Adipocyte (in vitro differentiated cells): Measurements from ENCODE around the gene MEF2C.

ENCODE experiments used
- DNase-seq: peaks from one replicate; pipeline ENCODE4 v3.0.0-alpha.2; 2015; ENCODE audit warnings: low read depth
- H3K27me3 ChIP-seq: replicated peaks from 2 replicates; pipeline ENCODE4 v1.7.0; 2013; ENCODE audit warnings: mild to moderate bottlenecking, low read length, moderate library complexity; ENCODE audit not compliant: control insufficient read depth, insufficient read depth
- H3K36me3 ChIP-seq: 2 replicates; pipeline ENCODE4 v1.7.0; 2013; ENCODE audit warnings: low read length, mild to moderate bottlenecking, moderate library complexity; ENCODE audit not compliant: control insufficient read depth, insufficient read depth, severe bottlenecking
- H3K4me1 ChIP-seq: 2 replicates; pipeline ENCODE4 v1.7.0; 2013; ENCODE audit warnings: mild to moderate bottlenecking, low read length, moderate library complexity; ENCODE audit not compliant: control insufficient read depth, insufficient read depth
- H3K4me3 ChIP-seq: 2 replicates; pipeline ENCODE4 v1.7.0; 2013; ENCODE audit warnings: mild to moderate bottlenecking, low read length, moderate library complexity
- H3K9ac ChIP-seq: 2 replicates; pipeline ENCODE4 v1.7.0; 2013; ENCODE audit warnings: mild to moderate bottlenecking, low read length, moderate library complexity
- H3K9me3 ChIP-seq: 2 replicates; pipeline ENCODE4 v1.7.0; 2013; ENCODE audit warnings: mild to moderate bottlenecking, low read length, moderate library complexity; ENCODE audit not compliant: control insufficient read depth

Gene MEF2C

DNA sequence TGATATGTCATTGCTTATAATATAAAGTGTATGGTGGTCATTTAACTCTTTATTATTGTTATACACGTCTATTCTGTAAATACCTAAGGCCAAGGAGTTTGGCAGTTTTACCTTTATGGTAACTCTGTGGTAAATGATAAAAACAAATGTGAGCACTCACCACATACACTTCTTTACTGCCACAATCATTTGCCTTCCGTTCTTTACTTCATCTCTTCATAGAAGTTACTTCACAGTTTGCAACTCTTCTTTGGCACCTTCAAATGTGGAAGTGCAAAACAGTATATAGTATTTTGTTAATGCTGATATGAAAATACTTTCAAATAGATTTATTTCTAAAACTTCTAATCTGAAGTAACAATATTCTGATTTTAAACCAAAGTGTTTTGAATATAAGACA is 4.4 kb upstream of the MEF2C start:
- Histone ChIP-seq H3K27me3 (no peaks in the 10 kb centered on the region), H3K9me3 (no peaks in the 10 kb centered on the region), H3K4me3 (no peak overlapping the region), H3K9ac (no peak overlapping the region), H3K36me3 (no peaks in the 10 kb centered on the region), H3K4me1 (peaks cover 8% of the 10 kb centered on the region)
- no peak for DNase-seq

DNA sequence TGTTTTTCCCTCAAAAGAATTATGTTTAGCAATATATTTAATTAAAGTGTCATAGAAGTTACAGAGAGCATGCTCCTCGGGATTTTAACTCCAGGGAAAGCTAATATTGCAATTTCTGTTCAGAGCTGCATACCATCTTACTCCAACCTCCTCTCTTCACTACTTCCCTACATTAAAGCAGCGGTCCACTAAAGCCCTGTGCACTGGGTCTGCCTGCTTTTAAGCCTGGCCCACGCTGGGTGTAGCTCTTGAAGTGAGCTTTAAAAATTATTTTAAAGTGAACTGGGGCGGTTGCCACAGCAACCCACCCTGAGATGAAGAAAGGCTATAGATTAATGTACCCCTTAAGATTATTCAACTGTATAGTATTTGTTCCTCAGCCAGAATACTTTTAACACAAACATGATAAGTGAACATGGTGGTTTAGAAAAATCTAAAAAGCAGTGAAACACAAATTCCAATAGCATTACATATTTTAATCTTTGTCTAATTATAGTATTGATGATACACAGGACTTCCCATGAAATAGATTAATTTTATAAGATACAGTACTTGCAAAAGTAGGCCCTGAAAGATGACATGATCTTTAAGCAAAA is 3.9 kb upstream of the MEF2C start:
- H3K4me3 ChIP-seq: no peak overlapping the region
- H3K36me3 ChIP-seq: no peaks in the 10 kb centered on the region
- peaks cover 8% of the 10 kb centered on the region for H3K4me1 ChIP-seq
- no peaks in the 10 kb centered on the region for H3K27me3 ChIP-seq
- DNase-seq: no peak
- H3K9me3 ChIP-seq: no peaks in the 10 kb centered on the region
- no peak overlapping the region for H3K9ac ChIP-seq

DNA sequence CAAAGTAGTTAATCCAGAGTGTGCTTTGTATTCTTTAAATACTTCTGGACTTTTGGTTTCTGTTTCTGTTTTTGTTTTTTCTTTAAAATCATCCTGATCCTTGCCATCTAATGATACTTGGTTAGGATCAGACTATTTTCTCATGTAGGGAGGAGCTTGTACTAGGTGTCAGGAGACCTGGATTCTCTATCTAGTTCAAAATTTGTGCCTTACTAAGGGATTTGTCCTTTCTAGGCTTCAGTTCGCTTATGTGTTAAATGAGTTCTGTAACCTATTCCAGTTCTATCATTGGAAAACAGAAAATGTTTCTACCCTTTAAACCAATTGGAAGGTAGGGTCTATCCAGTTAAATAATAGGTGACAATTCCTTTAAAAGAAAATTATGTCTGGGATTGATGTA is 3.3 kb upstream of the MEF2C start:
- Histone ChIP-seq H3K4me1 (peaks cover 12% of the 10 kb centered on the region), H3K36me3 (no peaks in the 10 kb centered on the region), H3K9ac (no peak overlapping the region), H3K27me3 (no peaks in the 10 kb centered on the region), H3K4me3 (no peak overlapping the region), H3K9me3 (no peaks in the 10 kb centered on the region)
- peak; percentile 10 for DNase-seq

DNA sequence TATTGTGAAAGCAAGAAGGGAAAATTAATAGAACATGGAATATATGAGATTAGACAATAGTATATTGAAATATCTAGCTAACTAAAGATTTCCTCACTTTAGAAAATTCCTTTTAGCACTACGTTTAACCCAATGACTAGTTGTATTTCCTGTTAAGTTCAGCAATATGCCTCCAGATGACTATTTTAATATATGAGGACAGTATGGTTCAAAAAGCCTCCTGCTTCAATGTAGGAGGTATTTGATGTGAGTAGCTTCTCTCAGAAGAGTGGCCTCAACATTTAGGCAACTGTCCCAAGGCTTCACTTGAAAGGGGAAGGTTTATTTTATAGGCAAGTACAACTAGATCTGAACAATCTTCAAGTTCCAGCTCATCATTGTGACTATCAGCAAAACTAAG is 2.0 kb upstream of the MEF2C start:
- H3K4me3 ChIP-seq: peak overlapping the region; percentile 98
- H3K4me1 ChIP-seq: peaks cover 23% of the 10 kb centered on the region
- H3K9me3 ChIP-seq: no peaks in the 10 kb centered on the region
- no peak for DNase-seq
- H3K36me3 ChIP-seq: no peaks in the 10 kb centered on the region
- H3K9ac ChIP-seq: no peak overlapping the region
- H3K27me3 ChIP-seq: no peaks in the 10 kb centered on the region

DNA sequence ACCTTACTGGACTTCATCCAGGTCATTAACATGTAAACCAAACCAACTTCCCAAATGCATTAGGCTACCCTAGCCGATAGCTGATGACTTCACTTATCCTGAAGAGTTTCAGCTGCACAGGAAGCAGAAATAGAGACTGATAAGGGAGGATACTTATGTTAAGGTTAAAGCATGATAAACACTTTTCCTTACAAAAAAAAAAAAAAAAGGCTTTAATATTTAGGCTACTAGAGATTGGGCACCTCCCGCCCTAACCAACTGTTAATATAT is 1.6 kb upstream of the MEF2C start:
- Histone ChIP-seq H3K9me3 (no peaks in the 10 kb centered on the region), H3K36me3 (no peaks in the 10 kb centered on the region), H3K27me3 (no peaks in the 10 kb centered on the region), H3K4me1 (peaks cover 25% of the 10 kb centered on the region), H3K9ac (peak overlapping the region; percentile 94), H3K4me3 (peak overlapping the region; percentile 98)
- no peak for DNase-seq

DNA sequence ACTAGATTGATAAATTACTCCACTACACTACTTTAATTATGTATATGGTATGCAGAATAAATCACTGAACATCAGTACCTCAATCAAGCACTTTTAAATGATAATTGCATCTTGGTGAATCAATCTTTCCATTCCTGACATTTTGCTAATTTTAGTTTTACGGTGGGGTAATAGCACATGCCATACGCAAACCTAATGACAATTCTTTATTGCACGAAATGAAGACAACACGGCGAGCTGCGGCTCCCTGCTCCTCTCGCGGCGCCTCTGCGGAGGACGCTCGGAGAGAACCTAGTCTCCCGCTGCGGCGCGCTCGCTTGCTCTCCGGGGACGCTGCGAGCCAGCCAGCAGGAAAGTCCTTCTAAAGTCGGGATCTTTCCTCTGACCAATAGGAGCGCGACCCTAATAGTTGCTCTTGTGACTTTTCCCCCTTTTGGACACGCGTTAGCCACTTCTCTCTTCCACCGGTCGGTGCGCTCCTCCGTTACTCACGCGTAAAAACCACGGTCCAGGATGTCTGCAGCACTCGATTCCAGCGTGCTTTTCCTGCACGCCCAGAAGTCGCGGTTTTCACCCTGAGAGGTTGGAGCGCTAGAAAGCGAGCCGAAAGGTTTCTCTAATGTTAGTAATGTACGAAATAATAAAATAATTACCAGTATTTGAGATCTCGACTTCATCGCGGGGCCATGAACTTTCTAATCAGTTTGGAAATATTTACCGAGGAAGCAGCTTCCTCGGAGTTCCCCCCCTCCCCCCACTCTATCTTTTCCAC is 1.0 kb upstream of the MEF2C start:
- DNase-seq: peak; percentile 81
- H3K36me3 ChIP-seq: no peaks in the 10 kb centered on the region
- no peaks in the 10 kb centered on the region for H3K27me3 ChIP-seq
- H3K4me3 ChIP-seq: peak overlapping the region; percentile 98
- H3K9me3 ChIP-seq: no peaks in the 10 kb centered on the region
- peak overlapping the region; percentile 94 for H3K9ac ChIP-seq
- peaks cover 28% of the 10 kb centered on the region for H3K4me1 ChIP-seq

DNA sequence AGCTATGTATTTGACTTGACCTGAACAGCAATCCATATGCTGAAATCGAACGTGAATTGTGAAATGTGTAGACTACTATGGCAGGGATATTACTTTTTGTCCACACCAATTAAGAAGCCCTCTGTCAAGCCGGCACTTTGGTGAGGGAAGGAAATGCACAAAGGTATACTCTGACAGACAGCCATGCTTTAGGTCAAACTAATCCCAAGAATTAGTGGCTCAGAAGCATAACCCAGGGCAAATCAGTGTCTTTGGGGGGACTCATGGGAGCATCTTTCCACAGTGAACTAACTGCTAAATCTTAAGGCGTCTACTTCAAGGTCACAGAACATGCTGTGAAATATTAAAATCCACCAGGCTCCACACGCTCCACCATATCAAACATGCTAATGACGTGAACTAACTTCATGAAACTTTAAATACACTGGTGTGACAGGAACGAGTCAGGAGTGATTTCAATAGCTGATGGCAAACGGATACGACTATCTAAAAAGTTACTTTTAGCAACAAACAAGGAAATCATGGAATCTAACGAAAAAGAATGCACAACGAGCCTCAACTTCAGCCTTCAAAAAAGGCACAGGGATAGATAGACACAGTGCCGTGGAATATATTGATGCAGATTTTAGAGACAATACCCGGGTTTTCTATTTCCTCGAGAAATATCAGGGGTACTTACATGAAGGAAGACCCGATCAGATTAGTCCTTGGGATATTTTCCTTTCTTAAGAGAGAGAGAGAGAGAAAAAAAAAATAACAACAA is 527 bp downstream of the MEF2C start:
- Histone ChIP-seq H3K36me3 (no peaks in the 10 kb centered on the region), H3K4me1 (peaks cover 28% of the 10 kb centered on the region), H3K9ac (peak overlapping the region; percentile 94), H3K9me3 (no peaks in the 10 kb centered on the region), H3K4me3 (peak overlapping the region; percentile 98), H3K27me3 (no peaks in the 10 kb centered on the region)
- DNase-seq: peak; percentile 49

DNA sequence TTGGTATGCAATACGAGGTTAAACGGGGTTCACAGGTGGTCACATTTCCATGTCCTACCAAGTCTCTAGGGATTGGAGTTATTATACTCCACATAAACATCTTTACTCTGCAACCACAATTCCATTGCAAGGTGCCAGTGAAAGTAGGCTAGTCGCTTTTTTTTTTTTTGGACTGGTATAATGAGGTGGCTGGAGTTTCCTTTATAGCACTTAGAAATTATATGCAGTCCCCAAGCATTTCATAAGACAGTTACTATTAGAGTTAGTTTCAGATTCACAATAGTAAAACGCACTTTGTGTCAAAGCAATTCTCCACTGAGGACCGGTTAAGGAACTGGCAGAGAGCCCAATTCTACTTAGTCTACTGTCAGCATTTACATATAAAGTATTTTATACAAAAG is 1.4 kb downstream of the MEF2C start:
- peak overlapping the region; percentile 98 for H3K4me3 ChIP-seq
- H3K27me3 ChIP-seq: no peaks in the 10 kb centered on the region
- peak; percentile 59 for DNase-seq
- no peaks in the 10 kb centered on the region for H3K36me3 ChIP-seq
- H3K9ac ChIP-seq: peak overlapping the region; percentile 94
- no peaks in the 10 kb centered on the region for H3K9me3 ChIP-seq
- H3K4me1 ChIP-seq: peaks cover 28% of the 10 kb centered on the region

DNA sequence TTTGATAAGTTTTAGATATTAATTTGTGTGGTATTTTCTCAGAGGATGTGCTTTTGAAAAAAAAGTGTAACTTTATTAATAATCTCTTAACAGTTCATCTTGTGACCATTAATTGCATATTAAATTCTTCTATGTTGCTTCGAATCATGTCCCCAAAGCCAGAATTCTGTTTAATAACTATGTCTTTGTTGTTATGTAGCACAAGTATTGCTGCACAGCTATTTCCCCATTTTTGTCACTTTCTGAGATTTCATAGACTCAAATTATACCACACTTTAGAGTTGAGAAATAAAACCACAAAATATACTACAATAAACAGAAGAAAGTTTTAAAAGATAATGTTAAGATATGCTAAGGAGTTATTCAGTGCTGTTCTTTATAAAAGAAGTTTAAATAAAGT is 2.8 kb downstream of the MEF2C start:
- Histone ChIP-seq H3K36me3 (no peaks in the 10 kb centered on the region), H3K27me3 (no peaks in the 10 kb centered on the region), H3K4me1 (peaks cover 28% of the 10 kb centered on the region), H3K9me3 (no peaks in the 10 kb centered on the region), H3K9ac (no peak overlapping the region), H3K4me3 (no peak overlapping the region)
- no peak for DNase-seq

DNA sequence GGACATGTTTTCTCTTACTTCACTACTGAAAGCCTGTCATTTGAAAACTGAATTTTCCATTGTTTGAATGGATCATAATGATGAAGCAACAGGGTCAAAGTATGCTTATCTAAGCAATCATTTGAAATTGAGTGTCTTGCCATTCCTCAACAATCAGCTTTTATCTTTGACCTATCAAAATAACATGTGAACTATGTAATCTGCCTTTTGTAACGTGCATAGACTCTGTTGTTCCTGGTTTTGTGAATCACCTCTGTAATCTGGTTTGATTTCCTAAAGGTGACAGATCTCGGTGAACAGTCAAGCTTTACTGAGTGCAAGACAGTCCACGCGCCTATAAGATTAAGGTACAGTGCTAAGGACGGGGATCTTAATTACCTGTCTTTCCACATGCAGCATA is 3.3 kb downstream of the MEF2C start:
- DNase-seq: no peak

DNA sequence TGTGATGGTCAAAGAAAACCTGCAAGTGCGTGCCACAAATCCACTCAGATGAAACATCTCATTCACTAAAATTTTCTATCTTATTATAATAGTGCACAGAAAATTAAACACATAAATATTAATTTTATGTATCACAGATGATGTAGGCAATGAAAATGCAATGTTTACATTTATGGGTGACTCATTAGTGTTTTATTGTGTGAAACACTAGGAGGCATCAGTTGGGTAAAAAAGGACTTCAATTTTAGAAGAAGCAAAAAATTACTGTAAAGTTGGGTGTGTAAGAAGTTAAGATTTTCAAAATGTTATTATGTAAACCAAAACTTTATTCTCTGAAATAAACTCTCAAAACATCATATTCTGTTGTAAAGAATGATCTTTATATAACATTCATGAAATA is 4.0 kb downstream of the MEF2C start:
- H3K4me1 ChIP-seq: peaks cover 23% of the 10 kb centered on the region
- no peak overlapping the region for H3K4me3 ChIP-seq
- peak; percentile 66 for DNase-seq

More for the DNA sequence above, 3.3 kb downstream of the MEF2C start:
- Histone ChIP-seq H3K9ac (no peak overlapping the region), H3K4me1 (peaks cover 27% of the 10 kb centered on the region), H3K27me3 (no peaks in the 10 kb centered on the region), H3K36me3 (no peaks in the 10 kb centered on the region), H3K9me3 (no peaks in the 10 kb centered on the region), H3K4me3 (no peak overlapping the region)

More for the DNA sequence above, 4.0 kb downstream of the MEF2C start:
- Histone ChIP-seq H3K9me3 (no peaks in the 10 kb centered on the region), H3K36me3 (no peaks in the 10 kb centered on the region), H3K9ac (no peak overlapping the region), H3K27me3 (no peaks in the 10 kb centered on the region)
